Liver (tissue), 9 donors: ENCODE data around the gene CXCL17. TPM values are rescaled to one million over a fixed set of nuclear protein-coding genes. Genes with fewer than 3 reads are reported as not detected.

Source experiments
- DNase-seq: peaks from one replicate; pipeline ENCODE4 v3.0.0-alpha.2; 2017; ENCODE audit warnings: low spot score
- H3K27ac ChIP-seq, 2 donors: one replicate each; pipeline ENCODE4 v1.7.0; 2013; ENCODE audit warnings: inconsistent platforms in 2 of 2, low read length in 2 of 2, control low read depth in 1 of 2, low read depth in 1 of 2, mild to moderate bottlenecking in 1 of 2
- H3K27me3 ChIP-seq, 4 donors: one replicate each; pipeline versions ENCODE4 v1.6.1 to v1.7.0; 2013; ENCODE audit warnings: low read length in 3 of 4, inconsistent platforms in 1 of 4, mild to moderate bottlenecking in 1 of 4, moderate library complexity in 1 of 4; ENCODE audit not compliant: control insufficient read depth in 4 of 4, insufficient read depth in 4 of 4
- H3K36me3 ChIP-seq, 4 donors: one replicate each; pipeline versions ENCODE4 v1.6.1 to v1.7.0; 2013; ENCODE audit warnings: low read length in 3 of 4, mild to moderate bottlenecking in 3 of 4, low read depth in 1 of 4, moderate library complexity in 1 of 4; ENCODE audit not compliant: control insufficient read depth in 4 of 4, insufficient read depth in 3 of 4
- H3K4me1 ChIP-seq, 4 donors: one replicate each; pipeline versions ENCODE4 v1.6.1 to v1.7.0; 2013; ENCODE audit warnings: low read length in 3 of 4, mild to moderate bottlenecking in 3 of 4, moderate library complexity in 1 of 4; ENCODE audit not compliant: control insufficient read depth in 4 of 4, insufficient read depth in 4 of 4
- H3K4me3 ChIP-seq, 3 donors: one replicate each; pipeline versions ENCODE4 v1.6.1 to v1.7.0; 2013; ENCODE audit warnings: low read length in 3 of 3, control low read depth in 1 of 3, low read depth in 1 of 3, mild to moderate bottlenecking in 1 of 3
- H3K9ac ChIP-seq, 2 donors: one replicate each; pipeline ENCODE4 v1.7.0; 2013; ENCODE audit warnings: low read length in 2 of 2, mild to moderate bottlenecking in 2 of 2, moderate library complexity in 2 of 2, control low read depth in 1 of 2, low read depth in 1 of 2
- H3K9me3 ChIP-seq, 4 donors: one replicate each; pipeline versions ENCODE4 v1.6.1 to v1.7.0; 2013; ENCODE audit warnings: low read length in 3 of 4; ENCODE audit not compliant: control insufficient read depth in 4 of 4
- EGR1 ChIP-seq, 2 donors: IDR thresholded peaks; 2 replicates each; pipeline ENCODE4 v1.6.1; 2016 to 2018; ENCODE audit warnings: antibody characterized with exemption in 2 of 2, low read depth in 2 of 2
- FOXA1 ChIP-seq: IDR thresholded peaks from 2 replicates; pipeline ENCODE4 v1.6.1; 2016; ENCODE audit warnings: antibody characterized with exemption
- FOXA2 ChIP-seq: IDR thresholded peaks from 2 replicates; pipeline ENCODE4 v1.6.1; 2016; ENCODE audit warnings: antibody characterized with exemption
- GABPA ChIP-seq, 2 donors: IDR thresholded peaks in 1 of 2; conservative IDR thresholded peaks in 1 of 2; 2 replicates each; pipeline ENCODE4 v1.6.1; 2016; ENCODE audit warnings: antibody characterized with exemption in 2 of 2, mild to moderate bottlenecking in 1 of 2, moderate library complexity in 1 of 2
- HNF4A ChIP-seq, 2 donors: conservative IDR thresholded peaks; 2 replicates each; pipeline ENCODE4 v1.6.1; 2016; ENCODE audit warnings: antibody characterized with exemption in 2 of 2, mild to moderate bottlenecking in 2 of 2
- HNF4G ChIP-seq: IDR thresholded peaks from 2 replicates; pipeline ENCODE4 v1.6.1; 2016; ENCODE audit warnings: antibody characterized with exemption
- JUND ChIP-seq, 2 donors: IDR thresholded peaks; 2 replicates each; pipeline ENCODE4 v1.6.1; 2016; ENCODE audit warnings: antibody characterized with exemption in 2 of 2
- NR2F2 ChIP-seq: IDR thresholded peaks from 2 replicates; pipeline ENCODE4 v1.6.1; 2016; ENCODE audit warnings: antibody characterized with exemption
- RAD21 ChIP-seq, 2 donors: IDR thresholded peaks; 2 replicates each; pipeline ENCODE4 v1.6.1; 2016; ENCODE audit warnings: antibody characterized with exemption in 2 of 2, mild to moderate bottlenecking in 2 of 2
- RXRA ChIP-seq, 2 donors: IDR thresholded peaks; 2 replicates each; pipeline ENCODE4 v1.6.1; 2017 to 2018; ENCODE audit warnings: antibody characterized with exemption in 2 of 2, mild to moderate bottlenecking in 1 of 2
- SP1 ChIP-seq: IDR thresholded peaks from 2 replicates; pipeline ENCODE4 v1.6.1; 2018; ENCODE audit warnings: antibody characterized with exemption, mild to moderate bottlenecking
- TAF1 ChIP-seq: conservative IDR thresholded peaks from 2 replicates; pipeline ENCODE4 v1.6.1; 2016; ENCODE audit warnings: antibody characterized with exemption, mild to moderate bottlenecking
- YY1 ChIP-seq: IDR thresholded peaks from 2 replicates; pipeline ENCODE4 v1.6.1; 2016; ENCODE audit warnings: antibody characterized with exemption, mild to moderate bottlenecking
- WGBS: extraction: QIAGEN DNeasy Blood & Tissue Kit; methylation state at CpG from one replicate; pipeline ENCODE4 v1.1.7; 2013; 5-methylcytosine and 5-hydroxymethylcytosine counted together
- polyA plus RNA-seq, 2 donors: library from polyadenylated mRNA; stranded (reverse) in 1 of 2; unstranded in 1 of 2; fragments of 200-250 nt in 1 of 2; fragments of >200 nt in 1 of 2; fragmentation: Nextera tagmentation in 1 of 2; extraction: Ambion mirVana in 1 of 2; gene quantifications; one replicate each; pipeline versions ENCODE4 v1.2.1 to v1.2.3, GENCODE V29; 2013 to 2015
- total RNA-seq, 2 donors: library from RNA; depleted of rRNA; stranded (reverse); fragments of >200 nt; gene quantifications; one replicate each; pipeline ENCODE4 v1.2.3, GENCODE V29; 2014
- TF ChIP-seq, protein P1 (sequence below): fragments of 150-350 bp; IDR thresholded peaks from 2 replicates; pipeline ENCODE4 v1.5.1; 2017; ENCODE audit warnings: improper control_type of control experiment, low read depth, low read length; ENCODE audit not compliant: missing input control
- TF ChIP-seq, protein P2 (sequence below): IDR thresholded peaks from 2 replicates; pipeline ENCODE4 v1.6.1; 2016; ENCODE audit warnings: antibody characterized with exemption
- TF ChIP-seq, protein P3 (sequence below): IDR thresholded peaks from 2 replicates; pipeline ENCODE4 v1.6.1; 2016; ENCODE audit warnings: antibody characterized with exemption, mild to moderate bottlenecking
- TF ChIP-seq, protein P4 (sequence below): IDR thresholded peaks from 2 replicates; pipeline ENCODE4 v1.6.1; 2016; ENCODE audit warnings: antibody characterized with exemption
- TF ChIP-seq, protein P5 (sequence below): IDR thresholded peaks from 2 replicates; pipeline ENCODE4 v1.6.1; 2016; ENCODE audit warnings: antibody characterized with exemption
- donor health status: healthy.
- donor health status: healthy.
- donor health status: healthy.
- donor health status: healthy.
- donor health status: healthy.

Gene CXCL17
- total and polyA plus RNA-seq, 4 donors, result 0.10 to 0.93 TPM; not detected in 2

DNA sequence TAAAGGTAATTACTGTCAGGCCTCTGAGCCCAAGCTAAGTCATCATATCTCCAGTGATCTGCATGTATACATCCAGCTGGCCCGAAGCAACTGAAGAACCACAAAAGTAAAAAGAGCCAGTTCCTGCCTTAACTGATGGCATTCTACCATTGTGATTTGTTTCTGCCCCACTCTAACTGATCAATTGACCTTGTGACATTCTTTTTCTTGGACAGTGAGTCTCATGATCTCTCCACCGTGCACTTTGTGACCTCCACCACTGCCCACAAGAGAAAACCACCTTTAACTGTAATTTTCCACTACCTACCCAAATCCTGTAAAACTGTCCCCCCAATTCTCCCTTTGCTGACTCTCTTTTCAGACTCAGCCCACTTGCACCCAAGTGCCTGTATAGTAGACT is 17.2 kb upstream of the CXCL17 start (continued):
- TF ChIP-seq, protein P1, sequence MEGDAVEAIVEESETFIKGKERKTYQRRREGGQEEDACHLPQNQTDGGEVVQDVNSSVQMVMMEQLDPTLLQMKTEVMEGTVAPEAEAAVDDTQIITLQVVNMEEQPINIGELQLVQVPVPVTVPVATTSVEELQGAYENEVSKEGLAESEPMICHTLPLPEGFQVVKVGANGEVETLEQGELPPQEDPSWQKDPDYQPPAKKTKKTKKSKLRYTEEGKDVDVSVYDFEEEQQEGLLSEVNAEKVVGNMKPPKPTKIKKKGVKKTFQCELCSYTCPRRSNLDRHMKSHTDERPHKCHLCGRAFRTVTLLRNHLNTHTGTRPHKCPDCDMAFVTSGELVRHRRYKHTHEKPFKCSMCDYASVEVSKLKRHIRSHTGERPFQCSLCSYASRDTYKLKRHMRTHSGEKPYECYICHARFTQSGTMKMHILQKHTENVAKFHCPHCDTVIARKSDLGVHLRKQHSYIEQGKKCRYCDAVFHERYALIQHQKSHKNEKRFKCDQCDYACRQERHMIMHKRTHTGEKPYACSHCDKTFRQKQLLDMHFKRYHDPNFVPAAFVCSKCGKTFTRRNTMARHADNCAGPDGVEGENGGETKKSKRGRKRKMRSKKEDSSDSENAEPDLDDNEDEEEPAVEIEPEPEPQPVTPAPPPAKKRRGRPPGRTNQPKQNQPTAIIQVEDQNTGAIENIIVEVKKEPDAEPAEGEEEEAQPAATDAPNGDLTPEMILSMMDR, result no peak
- no peak for TF ChIP-seq HNF4A (conservative IDR thresholded peaks at IDR 0.05)
- no peak for TF ChIP-seq TAF1
- no peak for TF ChIP-seq SP1
- no peak for TF ChIP-seq FOXA2
- no peak for TF ChIP-seq JUND (IDR thresholded peaks at IDR 0.05)

DNA sequence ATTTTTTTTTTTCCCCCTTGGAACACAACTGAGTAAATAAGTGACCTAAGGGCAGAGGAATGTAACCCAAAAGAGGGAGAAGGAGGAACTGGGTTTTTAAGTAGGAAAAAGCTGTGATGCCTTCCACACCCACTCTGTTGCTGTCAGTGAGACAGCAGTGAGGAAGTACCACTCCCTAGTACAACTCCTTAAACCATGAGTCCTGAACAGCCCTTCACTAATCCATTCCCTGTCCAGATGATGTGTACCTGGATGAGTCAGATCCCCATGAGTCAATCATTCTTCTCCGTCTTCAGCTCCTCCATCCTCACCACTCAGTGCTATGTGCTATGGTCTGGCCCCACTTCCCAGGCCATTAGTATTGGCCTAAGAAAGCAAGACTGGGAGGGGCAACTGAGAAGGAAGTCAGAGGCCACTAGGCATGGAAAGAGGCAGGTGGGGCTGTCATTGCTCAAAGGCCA is 12.9 kb upstream of the CXCL17 start:
- Histone ChIP-seq H3K36me3 (no peaks in the 10 kb centered on the region), H3K4me3 (no peak overlapping the region), H3K9ac (no peak overlapping the region), H3K4me1 (peaks cover 0 to 2% (median 0%) of the 10 kb centered on the region in 4 donors), H3K9me3 (no peaks in the 10 kb centered on the region), H3K27me3 (no peaks in the 10 kb centered on the region), H3K27ac (no peak overlapping the region)
- WGBS, result 87% methylated on average over 1 of the region's 1 CpG
- no peak for TF ChIP-seq TAF1
- TF ChIP-seq FOXA2, result no peak
- TF ChIP-seq JUND (IDR thresholded peaks at IDR 0.05), result no peak
- TF ChIP-seq SP1, result no peak
- no peak for TF ChIP-seq RAD21 (IDR thresholded peaks at IDR 0.05)
- TF ChIP-seq FOXA1, result no peak
- TF ChIP-seq, protein P2, sequence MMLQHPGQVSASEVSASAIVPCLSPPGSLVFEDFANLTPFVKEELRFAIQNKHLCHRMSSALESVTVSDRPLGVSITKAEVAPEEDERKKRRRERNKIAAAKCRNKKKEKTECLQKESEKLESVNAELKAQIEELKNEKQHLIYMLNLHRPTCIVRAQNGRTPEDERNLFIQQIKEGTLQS, result no peak
- TF ChIP-seq, protein P1, result no peak
- TF ChIP-seq, protein P3, sequence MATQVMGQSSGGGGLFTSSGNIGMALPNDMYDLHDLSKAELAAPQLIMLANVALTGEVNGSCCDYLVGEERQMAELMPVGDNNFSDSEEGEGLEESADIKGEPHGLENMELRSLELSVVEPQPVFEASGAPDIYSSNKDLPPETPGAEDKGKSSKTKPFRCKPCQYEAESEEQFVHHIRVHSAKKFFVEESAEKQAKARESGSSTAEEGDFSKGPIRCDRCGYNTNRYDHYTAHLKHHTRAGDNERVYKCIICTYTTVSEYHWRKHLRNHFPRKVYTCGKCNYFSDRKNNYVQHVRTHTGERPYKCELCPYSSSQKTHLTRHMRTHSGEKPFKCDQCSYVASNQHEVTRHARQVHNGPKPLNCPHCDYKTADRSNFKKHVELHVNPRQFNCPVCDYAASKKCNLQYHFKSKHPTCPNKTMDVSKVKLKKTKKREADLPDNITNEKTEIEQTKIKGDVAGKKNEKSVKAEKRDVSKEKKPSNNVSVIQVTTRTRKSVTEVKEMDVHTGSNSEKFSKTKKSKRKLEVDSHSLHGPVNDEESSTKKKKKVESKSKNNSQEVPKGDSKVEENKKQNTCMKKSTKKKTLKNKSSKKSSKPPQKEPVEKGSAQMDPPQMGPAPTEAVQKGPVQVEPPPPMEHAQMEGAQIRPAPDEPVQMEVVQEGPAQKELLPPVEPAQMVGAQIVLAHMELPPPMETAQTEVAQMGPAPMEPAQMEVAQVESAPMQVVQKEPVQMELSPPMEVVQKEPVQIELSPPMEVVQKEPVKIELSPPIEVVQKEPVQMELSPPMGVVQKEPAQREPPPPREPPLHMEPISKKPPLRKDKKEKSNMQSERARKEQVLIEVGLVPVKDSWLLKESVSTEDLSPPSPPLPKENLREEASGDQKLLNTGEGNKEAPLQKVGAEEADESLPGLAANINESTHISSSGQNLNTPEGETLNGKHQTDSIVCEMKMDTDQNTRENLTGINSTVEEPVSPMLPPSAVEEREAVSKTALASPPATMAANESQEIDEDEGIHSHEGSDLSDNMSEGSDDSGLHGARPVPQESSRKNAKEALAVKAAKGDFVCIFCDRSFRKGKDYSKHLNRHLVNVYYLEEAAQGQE, result no peak
- TF ChIP-seq GABPA (IDR thresholded peaks at IDR 0.05 in 1 of 2, conservative IDR thresholded peaks at IDR 0.05 in 1 of 2), result no peak
- TF ChIP-seq NR2F2, result no peak
- TF ChIP-seq, protein P4, sequence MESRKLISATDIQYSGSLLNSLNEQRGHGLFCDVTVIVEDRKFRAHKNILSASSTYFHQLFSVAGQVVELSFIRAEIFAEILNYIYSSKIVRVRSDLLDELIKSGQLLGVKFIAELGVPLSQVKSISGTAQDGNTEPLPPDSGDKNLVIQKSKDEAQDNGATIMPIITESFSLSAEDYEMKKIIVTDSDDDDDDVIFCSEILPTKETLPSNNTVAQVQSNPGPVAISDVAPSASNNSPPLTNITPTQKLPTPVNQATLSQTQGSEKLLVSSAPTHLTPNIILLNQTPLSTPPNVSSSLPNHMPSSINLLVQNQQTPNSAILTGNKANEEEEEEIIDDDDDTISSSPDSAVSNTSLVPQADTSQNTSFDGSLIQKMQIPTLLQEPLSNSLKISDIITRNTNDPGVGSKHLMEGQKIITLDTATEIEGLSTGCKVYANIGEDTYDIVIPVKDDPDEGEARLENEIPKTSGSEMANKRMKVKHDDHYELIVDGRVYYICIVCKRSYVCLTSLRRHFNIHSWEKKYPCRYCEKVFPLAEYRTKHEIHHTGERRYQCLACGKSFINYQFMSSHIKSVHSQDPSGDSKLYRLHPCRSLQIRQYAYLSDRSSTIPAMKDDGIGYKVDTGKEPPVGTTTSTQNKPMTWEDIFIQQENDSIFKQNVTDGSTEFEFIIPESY, result no peak
- no peak for TF ChIP-seq EGR1 (IDR thresholded peaks at IDR 0.05; ENCODE audit: low read depth in 2 of 2)
- TF ChIP-seq RXRA (IDR thresholded peaks at IDR 0.05), result no peak
- no peak for TF ChIP-seq HNF4G
- no peak for TF ChIP-seq HNF4A (conservative IDR thresholded peaks at IDR 0.05)
- TF ChIP-seq, protein P5, sequence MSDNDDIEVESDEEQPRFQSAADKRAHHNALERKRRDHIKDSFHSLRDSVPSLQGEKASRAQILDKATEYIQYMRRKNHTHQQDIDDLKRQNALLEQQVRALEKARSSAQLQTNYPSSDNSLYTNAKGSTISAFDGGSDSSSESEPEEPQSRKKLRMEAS, result no peak
- no peak for TF ChIP-seq YY1
- no peak for DNase-seq
